ENCODE data around the gene NUP107.

DNA sequence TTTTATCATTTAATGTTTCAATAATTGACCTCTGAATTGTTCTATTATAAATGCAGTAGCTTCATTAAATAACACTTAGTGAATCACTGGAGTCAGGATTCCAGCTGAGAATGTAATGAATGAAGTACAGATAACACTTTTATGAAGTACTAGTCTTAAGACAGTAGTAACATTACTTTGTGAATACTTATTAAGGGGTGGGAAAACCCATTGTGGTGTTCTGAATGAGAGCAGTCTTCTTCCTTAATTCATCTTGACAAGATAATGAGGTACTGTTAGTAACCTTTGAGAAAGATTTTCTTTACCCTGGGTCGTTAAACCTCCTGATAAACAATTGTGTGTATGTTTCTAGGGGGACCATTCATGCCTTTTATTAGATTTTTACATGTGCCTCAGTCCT lies 12.7 kb downstream of the NUP107 start:
- TF ChIP-seq ZNF274 (IDR thresholded peaks at IDR 0.05; ENCODE audit: low read depth, low read length) = no peak
- no peak for TF ChIP-seq SUZ12 (IDR thresholded peaks at IDR 0.05; ENCODE audit: extremely low read depth, insufficient read depth, insufficient read length)

Data from NT2/D1 (cell line).